ENCODE results near the gene GUK1.

Gene GUK1

DNA sequence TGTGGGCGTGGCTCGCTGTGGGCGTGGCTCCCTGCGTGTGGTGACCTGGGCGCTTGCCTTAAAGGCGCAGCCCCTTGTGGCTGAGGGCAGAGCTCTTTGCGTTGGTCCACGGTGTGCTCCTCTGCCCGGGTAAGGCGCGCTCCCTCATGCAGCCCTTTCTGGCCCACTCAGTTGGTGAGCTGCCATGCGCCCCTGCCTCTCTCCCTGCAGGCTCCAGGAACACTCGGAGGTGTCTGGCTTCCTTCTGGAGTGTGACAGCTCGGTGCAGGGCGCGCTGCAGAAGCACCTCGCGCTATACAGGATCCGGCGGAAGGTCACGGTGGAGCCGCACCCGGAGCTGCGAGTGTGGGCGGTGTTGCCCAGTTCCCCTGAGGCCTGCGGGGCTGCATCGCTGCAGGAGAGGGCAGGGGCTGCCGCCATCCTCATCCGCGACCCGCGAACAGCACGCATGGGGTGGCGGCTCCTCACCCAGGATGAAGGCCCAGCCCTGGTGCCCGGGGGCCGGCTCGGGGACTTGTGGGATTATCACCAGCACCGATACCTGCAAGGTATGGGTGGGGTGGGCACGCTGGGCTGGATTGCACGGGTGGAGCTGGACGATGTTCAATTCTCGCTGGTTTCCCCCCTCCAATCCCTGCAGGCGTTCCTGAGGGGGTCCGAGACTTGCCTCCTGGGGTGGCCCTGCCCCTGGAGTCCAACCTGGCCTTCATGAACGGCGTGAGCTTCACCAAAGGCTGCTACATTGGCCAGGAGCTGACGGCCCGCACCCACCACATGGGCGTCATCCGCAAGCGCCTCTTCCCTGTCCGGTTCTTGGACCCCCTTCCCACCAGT, 34.6 kb downstream of the GUK1 start:
- H3K4me3 ChIP-seq (ENCODE audit: low read depth, low read length), result no peak overlapping the region
- peak; percentile 50 for DNase-seq (ENCODE audit: low read depth)

DNA sequence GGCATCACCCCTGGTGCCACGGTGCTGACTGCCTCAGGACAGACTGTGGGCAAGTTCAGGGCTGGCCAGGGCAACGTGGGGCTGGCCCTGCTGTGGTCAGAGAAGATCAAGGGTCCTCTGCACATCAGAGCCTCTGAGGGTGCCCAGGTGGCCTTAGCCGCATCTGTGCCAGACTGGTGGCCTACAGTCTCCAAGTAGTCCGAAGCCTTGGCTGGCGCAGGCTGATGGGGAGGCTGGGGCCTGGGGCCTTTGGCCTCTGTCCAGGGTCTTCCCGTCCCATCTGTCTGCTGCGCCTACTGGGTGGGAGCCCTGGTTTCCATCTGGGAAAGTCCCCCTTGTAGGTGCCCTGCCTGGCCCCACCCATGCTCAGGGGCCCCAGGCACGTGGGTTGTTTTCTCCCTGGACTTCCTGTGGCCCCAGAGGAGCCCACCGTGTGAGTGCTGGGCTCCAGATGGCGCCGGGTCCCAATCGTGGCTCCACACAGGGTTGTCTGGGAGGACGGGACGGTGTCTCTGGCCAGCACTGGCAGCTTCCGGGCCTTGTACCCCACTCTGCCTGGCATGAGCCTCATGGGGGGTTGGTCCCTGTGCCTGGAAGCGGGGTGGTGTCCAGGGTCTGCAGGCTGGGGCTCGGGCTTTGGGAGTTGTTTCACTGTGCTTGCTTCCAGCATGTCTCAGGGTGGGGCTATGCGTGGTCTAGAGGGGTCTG, 35.4 kb downstream of the GUK1 start:
- TF ChIP-seq, protein P1, sequence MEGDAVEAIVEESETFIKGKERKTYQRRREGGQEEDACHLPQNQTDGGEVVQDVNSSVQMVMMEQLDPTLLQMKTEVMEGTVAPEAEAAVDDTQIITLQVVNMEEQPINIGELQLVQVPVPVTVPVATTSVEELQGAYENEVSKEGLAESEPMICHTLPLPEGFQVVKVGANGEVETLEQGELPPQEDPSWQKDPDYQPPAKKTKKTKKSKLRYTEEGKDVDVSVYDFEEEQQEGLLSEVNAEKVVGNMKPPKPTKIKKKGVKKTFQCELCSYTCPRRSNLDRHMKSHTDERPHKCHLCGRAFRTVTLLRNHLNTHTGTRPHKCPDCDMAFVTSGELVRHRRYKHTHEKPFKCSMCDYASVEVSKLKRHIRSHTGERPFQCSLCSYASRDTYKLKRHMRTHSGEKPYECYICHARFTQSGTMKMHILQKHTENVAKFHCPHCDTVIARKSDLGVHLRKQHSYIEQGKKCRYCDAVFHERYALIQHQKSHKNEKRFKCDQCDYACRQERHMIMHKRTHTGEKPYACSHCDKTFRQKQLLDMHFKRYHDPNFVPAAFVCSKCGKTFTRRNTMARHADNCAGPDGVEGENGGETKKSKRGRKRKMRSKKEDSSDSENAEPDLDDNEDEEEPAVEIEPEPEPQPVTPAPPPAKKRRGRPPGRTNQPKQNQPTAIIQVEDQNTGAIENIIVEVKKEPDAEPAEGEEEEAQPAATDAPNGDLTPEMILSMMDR (IDR thresholded peaks at IDR 0.05; ENCODE audit: insufficient read depth, low read depth, low read length, missing control alignments), result no peak
- no peak overlapping the region for H3K4me3 ChIP-seq (ENCODE audit: low read depth, low read length)
- no peak for DNase-seq (ENCODE audit: low read depth)

More for the DNA sequence above, 34.6 kb downstream of the GUK1 start:
- TF ChIP-seq, protein P1 (IDR thresholded peaks at IDR 0.05; ENCODE audit: insufficient read depth, low read depth, low read length, missing control alignments), result no peak

DNA sequence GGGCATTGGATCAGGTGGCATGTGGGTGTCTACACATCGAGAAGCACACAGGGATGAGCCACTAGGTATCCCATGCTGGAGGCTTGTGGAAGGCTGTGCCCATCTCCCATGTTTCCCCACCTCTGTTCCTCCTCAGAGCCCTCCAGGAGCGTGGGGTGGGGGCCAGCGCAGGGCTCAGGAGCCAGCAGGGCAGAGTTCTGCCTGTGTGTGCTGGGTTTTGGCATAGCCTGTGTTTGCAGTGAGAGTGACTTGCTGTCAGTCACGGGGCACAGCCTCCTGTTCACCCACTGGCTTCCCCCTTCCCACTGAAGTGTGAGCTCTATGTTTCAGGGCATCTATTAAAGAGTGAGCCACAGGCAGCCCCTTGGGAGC, 35.9 kb downstream of the GUK1 start:
- TF ChIP-seq, protein P1 (IDR thresholded peaks at IDR 0.05; ENCODE audit: insufficient read depth, low read depth, low read length, missing control alignments), result no peak
- DNase-seq (ENCODE audit: low read depth), result no peak
- no peak overlapping the region for H3K4me3 ChIP-seq (ENCODE audit: low read depth, low read length)

DNA sequence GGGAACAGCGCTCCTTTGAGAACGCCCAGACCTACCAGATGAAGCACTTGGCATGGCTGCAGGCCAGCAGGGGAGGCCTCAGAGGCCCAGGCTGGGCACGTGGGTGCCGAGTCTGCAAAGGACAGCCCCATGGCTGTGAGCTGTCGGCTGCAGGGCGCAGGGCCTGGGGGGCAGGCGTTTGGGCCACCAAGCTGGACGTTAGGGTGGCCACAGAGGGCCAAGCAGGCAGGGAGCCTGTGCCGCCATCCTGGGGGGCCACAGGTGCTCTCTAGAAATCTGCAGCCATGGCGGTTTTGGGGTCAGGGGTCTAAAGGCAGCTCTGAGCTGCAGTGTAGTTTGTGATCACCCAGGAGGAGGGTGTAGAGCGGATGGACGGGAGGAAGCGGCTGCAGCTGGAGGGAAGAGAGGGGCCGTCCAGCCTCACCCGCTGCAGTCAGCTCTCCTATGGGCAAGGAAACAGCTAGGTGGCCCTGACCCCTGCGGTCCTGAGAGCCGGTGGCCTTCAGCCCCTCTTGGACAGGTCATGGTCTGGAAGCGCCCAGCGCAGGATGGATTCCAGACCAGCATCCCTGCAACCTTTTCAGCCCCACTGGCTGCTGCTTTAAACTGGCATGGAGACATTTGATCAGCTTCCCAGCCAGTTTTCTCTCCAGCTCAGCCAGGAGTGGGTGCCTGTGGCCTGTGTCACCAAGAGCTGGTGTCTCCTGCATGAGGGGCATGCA, 36.5 kb downstream of the GUK1 start:
- TF ChIP-seq, protein P1 (IDR thresholded peaks at IDR 0.05; ENCODE audit: insufficient read depth, low read depth, low read length, missing control alignments), result no peak
- no peak for DNase-seq (ENCODE audit: low read depth)
- H3K4me3 ChIP-seq (ENCODE audit: low read depth, low read length), result no peak overlapping the region

DNA sequence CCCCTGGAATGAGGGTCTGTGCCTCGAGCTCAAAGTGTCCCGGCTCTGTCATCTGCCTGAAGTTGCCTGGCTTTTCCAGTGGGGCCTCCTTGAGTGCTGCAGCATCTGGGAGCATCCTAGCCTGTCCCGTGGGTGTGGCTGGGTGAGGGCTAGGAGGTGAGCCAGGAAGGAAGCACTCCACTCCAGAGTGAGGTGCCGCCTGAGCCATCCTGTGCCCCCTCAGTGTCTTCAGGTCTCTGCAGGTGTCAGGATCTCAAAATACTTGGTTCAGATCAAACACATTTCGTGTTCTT, 37.0 kb downstream of the GUK1 start:
- H3K4me3 ChIP-seq (ENCODE audit: low read depth, low read length), result no peak overlapping the region
- no peak for DNase-seq (ENCODE audit: low read depth)
- TF ChIP-seq, protein P1 (IDR thresholded peaks at IDR 0.05; ENCODE audit: insufficient read depth, low read depth, low read length, missing control alignments), result no peak

DNA sequence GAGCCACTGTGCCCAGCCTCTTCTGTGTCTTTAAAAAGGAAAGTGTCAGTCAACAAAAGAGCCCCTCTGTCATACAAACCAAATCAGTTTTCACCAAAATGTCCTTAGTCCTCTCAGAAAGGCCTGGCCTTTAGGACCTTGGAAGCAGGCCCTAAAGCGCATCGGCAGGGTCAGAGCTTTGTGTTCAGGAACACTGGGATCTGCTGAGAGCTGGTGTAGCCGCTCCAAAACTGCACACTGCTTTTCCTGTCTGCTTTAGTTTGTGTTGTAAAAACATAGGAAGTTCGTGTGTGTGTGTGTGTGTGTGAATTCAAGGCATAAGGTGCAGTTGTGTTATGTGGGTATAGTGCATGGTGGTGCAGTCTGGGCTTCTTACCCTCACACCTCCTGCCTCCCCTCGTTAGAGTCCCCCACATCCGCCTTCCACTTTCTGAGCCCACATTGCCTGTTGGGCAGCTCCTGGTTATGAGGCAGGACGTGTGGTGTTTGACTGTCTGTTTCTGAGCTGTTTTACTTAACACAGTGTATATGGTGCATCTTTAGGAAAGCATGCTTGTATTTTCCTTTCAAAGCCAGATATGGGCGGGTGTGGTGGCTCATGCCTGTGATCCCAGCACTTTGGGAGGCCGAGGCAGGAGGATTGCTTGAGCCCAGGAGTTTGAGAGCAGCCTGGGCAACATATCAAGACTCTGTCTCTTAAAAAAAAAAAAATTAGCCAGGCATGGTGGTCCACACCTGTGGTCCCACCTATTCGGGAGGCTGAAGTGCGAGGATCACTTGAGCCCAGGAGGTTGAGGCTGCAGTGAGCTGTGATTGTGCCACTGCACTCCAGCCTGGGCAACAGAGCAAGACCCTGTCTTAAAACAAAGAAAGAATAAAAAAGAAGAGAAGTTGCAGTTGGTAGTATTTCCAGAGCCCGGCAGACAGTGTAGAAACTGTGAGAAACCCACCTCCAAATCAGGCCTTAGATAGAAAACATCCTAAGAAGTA, 37.9 kb downstream of the GUK1 start:
- DNase-seq (ENCODE audit: low read depth), result no peak
- no peak overlapping the region for H3K4me3 ChIP-seq (ENCODE audit: low read depth, low read length)
- TF ChIP-seq, protein P1 (IDR thresholded peaks at IDR 0.05; ENCODE audit: insufficient read depth, low read depth, low read length, missing control alignments), result no peak
